A673 (cell line): Measurements from ENCODE around the gene MBD3L5. TPM values are rescaled to one million over a fixed set of nuclear protein-coding genes. Genes with fewer than 3 reads are reported as not detected.

Experiments
- BruUV-seq: library from RNA; stranded (reverse); fragments of 400-500 nt; replicated peaks from 2 replicates; lab custom pipeline; 2021; lab: Mats Ljungman, UMichigan
- CTCF ChIA-PET: fragments of 300-600 bp; sonication (Branson Sonifier 250); formaldehyde crosslinking; loops from one replicate; lab custom pipeline; 2022; ENCODE audit warnings: antibody characterized with exemption; lab: Charles Lee
- POLR2A ChIA-PET: fragments of 300-600 bp; sonication (Branson Sonifier 250); formaldehyde crosslinking; loops from one replicate; lab custom pipeline; 2022; ENCODE audit warnings: antibody characterized with exemption; ENCODE audit not compliant: low non-redundant PET; lab: Charles Lee
- DNase-seq: peaks from one replicate; pipeline ENCODE4 v3.0.0-alpha.2; 2015; ENCODE audit warnings: low spot score
- H3K27ac ChIP-seq: fragments of 200-600 bp; sonication (generic); 2 replicates; pipeline ENCODE4 v1.5.1; 2016; ENCODE audit warnings: mixed run types, low read depth, mild to moderate bottlenecking, mixed read lengths, antibody characterized with exemption, low read length; ENCODE audit not compliant: poor library complexity, severe bottlenecking
- H3K27me3 ChIP-seq: fragments of 200-600 bp; sonication (generic); replicated peaks from 2 replicates; pipeline ENCODE4 v1.6.1; 2017; ENCODE audit warnings: mixed run types, low read depth, mild to moderate bottlenecking, mixed read lengths, antibody characterized with exemption, low read length; ENCODE audit not compliant: insufficient read depth, poor library complexity
- H3K36me3 ChIP-seq: fragments of 200-600 bp; sonication (generic); 2 replicates; pipeline ENCODE4 v1.6.1; 2016; ENCODE audit warnings: mixed run types, mild to moderate bottlenecking, mixed read lengths, antibody characterized with exemption, low read length; ENCODE audit not compliant: insufficient read depth, poor library complexity, severe bottlenecking
- H3K4me1 ChIP-seq: fragments of 200-600 bp; sonication (generic); 2 replicates; pipeline ENCODE4 v1.6.1; 2017; ENCODE audit warnings: mixed run types, mild to moderate bottlenecking, mixed read lengths, antibody characterized with exemption, low read length; ENCODE audit not compliant: insufficient read depth, poor library complexity, severe bottlenecking
- H3K4me3 ChIP-seq: fragments of 200-600 bp; sonication (generic); 2 replicates; pipeline ENCODE4 v1.5.1; 2016; ENCODE audit warnings: low read depth, mixed run types, mild to moderate bottlenecking, mixed read lengths, low read length; ENCODE audit not compliant: poor library complexity, severe bottlenecking
- H3K9me3 ChIP-seq: fragments of 200-600 bp; sonication (generic); 2 replicates; pipeline ENCODE4 v1.6.1; 2016; ENCODE audit warnings: mixed run types, low read depth, mild to moderate bottlenecking, mixed read lengths, antibody characterized with exemption, low read length; ENCODE audit not compliant: poor library complexity, severe bottlenecking
- EZH2 ChIP-seq: fragments of 200-600 bp; sonication (generic); IDR thresholded peaks from 2 replicates; pipeline ENCODE4 v1.6.1; 2017; ENCODE audit warnings: borderline replicate concordance, low read depth, mild to moderate bottlenecking, mixed read lengths, antibody characterized with exemption, low read length; ENCODE audit not compliant: poor library complexity, severe bottlenecking
- intact Hi-C: fragments of 100-400 bp; cut with micrococcal nuclease; formaldehyde crosslinking; loops from one replicate; pipeline ENCODE4 v1.10.0; 2022; ENCODE audit not compliant: unreplicated experiment
- total RNA-seq: library from RNA; stranded (reverse); gene quantifications from 2 replicates; pipeline ENCODE4 v1.2.3, GENCODE V29; 2021
- TF ChIP-seq, protein P1 (sequence below): fragments of 300-800, 200-600 bp; sonication (generic); conservative IDR thresholded peaks from 2 replicates; pipeline ENCODE4 v1.5.1; 2017; ENCODE audit warnings: low read depth, mild to moderate bottlenecking, antibody characterized with exemption, low read length, moderate library complexity, mixed read lengths

MBD3L5 gene
- total RNA-seq, 1 experiment from 2014 or later: 0.47 TPM

DNA sequence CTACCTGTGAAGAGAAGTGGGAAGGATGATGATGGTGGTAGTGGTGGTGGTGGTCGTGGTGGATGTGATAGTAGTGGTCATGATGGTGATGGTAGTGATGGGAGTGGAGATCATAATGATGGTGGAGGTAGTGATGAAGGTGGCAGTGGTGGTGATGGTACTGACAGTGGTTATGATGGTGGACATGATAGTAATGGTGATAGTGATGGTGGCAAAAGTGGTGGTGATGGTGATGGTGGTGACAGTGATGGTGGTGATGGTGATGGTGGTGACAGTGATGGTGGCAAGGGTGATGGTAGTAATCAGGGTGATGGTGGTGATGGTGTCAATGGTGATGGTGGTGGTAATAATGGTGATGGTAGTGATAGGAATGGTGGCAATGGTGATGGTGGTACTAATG lies 35.3 kb upstream of the MBD3L5 start:
- TF ChIP-seq, protein P1, sequence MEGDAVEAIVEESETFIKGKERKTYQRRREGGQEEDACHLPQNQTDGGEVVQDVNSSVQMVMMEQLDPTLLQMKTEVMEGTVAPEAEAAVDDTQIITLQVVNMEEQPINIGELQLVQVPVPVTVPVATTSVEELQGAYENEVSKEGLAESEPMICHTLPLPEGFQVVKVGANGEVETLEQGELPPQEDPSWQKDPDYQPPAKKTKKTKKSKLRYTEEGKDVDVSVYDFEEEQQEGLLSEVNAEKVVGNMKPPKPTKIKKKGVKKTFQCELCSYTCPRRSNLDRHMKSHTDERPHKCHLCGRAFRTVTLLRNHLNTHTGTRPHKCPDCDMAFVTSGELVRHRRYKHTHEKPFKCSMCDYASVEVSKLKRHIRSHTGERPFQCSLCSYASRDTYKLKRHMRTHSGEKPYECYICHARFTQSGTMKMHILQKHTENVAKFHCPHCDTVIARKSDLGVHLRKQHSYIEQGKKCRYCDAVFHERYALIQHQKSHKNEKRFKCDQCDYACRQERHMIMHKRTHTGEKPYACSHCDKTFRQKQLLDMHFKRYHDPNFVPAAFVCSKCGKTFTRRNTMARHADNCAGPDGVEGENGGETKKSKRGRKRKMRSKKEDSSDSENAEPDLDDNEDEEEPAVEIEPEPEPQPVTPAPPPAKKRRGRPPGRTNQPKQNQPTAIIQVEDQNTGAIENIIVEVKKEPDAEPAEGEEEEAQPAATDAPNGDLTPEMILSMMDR: no peak
- no peak for TF ChIP-seq EZH2
- ChIA-PET CTCF (no interaction called here), POLR2A (no interaction called here)
- H3K36me3 ChIP-seq: no peaks in the 10 kb centered on the region
- H3K27ac ChIP-seq: no peak overlapping the region
- intact Hi-C loops: no loop called here
- no peak overlapping the region for H3K4me3 ChIP-seq
- H3K4me1 ChIP-seq: no peaks in the 10 kb centered on the region
- no peaks in the 10 kb centered on the region for H3K27me3 ChIP-seq
- DNase-seq: no peak
- BruUV-seq: no TSS peak
- H3K9me3 ChIP-seq: no peaks in the 10 kb centered on the region

DNA sequence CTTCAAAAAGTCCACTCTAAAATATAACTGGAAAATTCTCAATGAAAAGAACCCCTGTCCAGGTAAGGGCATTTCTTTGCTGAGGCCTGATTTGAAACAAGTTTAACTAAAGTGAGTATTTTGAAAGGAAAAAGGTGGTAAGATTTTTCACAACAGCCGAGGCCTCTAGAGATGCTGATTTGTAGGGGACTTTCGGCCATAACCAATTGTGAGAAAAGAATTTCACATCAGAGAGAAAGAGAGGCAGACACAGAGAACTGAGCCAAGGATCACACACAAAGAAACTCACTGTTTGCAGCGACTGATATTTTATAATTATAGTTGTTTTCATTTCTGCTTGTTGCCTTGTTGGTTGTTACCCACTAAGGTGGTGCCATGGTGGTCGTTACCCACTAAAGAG lies 33.6 kb upstream of the MBD3L5 start:
- no peak for DNase-seq
- ChIA-PET POLR2A (no interaction called here), CTCF (no interaction called here)
- no peak for TF ChIP-seq EZH2
- TF ChIP-seq, protein P1: no peak
- H3K27me3 ChIP-seq: no peaks in the 10 kb centered on the region
- intact Hi-C loops: no loop called here
- H3K9me3 ChIP-seq: no peaks in the 10 kb centered on the region
- BruUV-seq: no TSS peak
- H3K27ac ChIP-seq: no peak overlapping the region
- no peak overlapping the region for H3K4me3 ChIP-seq
- H3K36me3 ChIP-seq: no peaks in the 10 kb centered on the region
- H3K4me1 ChIP-seq: no peaks in the 10 kb centered on the region

DNA sequence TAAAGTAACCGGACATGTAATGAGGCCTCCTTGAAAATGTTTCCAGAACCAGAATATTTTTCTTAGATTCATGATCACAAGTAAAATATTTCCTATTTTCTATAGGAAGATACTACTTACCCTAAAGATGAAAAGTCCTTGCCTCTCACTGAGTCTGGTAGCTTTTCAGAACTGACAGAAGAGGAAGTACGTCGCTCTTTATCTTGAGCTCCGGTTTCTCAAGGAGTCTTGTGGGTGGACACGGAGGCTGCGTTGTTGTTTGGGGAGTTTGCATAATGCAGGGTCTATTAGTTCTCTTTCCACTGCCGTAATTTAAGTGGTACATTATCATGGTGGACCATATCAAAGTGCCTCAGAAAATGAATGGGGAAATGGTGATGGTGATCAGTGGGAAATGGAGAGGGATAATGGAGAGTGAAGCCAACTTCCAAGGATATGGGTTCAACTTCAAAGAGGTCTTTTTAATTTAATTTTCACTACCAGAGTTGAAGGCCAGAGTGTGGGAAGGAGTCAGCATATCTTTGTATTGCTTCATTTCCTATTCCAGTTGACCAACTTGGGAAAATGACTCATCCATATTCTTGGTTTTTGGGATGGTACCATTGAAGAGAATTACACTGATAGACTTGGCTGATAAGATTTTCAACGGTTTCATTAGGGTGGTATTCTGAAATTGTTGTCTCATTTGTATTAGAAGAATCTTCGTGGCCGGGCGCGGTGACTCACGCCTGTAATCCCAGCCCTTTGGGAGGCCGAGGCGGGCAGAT lies 32.5 kb upstream of the MBD3L5 start:
- BruUV-seq: no TSS peak
- POLR2A ChIA-PET: no interaction called here
- Histone ChIP-seq H3K36me3 (no peaks in the 10 kb centered on the region), H3K4me1 (no peaks in the 10 kb centered on the region), H3K27me3 (no peaks in the 10 kb centered on the region), H3K27ac (no peak overlapping the region), H3K4me3 (no peak overlapping the region), H3K9me3 (no peaks in the 10 kb centered on the region)
- TF ChIP-seq EZH2: no peak
- TF ChIP-seq, protein P1: no peak
- peak; percentile 14 for DNase-seq
- CTCF ChIA-PET: interaction anchor here (1.0 kb wide), 1 partner anchor 34 kb away, joined by 4 read pairs; no protein-coding TSS in a partner anchor
- intact Hi-C loops: no loop called here
